ENCODE measurements around the gene SYT17.

The SYT17 gene

DNA sequence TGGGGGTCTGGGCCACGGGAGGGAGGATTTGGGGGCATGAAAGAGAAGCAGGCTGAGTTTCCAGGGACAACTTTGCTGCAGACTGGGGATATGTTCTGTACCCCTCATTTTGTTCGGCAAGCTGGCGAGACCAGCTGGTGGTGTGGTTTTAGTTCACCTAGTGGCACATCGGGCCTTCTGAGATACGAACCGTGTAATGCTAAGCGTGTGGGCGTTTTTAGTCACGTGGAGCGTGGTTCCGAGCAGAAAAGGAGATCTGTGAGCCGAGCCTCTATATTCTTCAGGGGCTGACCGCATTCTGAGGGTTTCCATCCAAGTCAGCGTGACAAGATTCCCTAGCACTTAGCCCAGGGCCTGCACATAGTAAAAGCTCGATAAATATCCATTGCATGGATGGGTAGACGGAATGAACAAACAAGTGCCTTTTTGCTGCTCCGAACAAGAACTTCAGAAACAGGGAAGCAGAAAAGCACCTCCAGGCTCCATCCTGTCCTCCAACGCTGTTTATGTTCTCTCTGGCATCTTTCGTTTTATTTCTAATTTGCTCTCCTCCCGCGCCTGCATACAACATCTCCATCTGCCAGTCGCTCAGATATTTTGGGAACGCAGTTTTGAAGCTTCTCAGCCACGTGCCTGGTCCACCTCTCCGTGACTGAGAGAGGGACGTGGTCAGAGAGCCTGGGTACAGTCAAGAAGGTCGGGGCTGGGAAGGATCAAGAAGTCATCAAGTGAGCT is 5.8 kb downstream of the SYT17 start:
- no peak overlapping the region for H3K4me3 ChIP-seq (ENCODE audit: low read depth, low read length)
- TF ChIP-seq, protein P1, sequence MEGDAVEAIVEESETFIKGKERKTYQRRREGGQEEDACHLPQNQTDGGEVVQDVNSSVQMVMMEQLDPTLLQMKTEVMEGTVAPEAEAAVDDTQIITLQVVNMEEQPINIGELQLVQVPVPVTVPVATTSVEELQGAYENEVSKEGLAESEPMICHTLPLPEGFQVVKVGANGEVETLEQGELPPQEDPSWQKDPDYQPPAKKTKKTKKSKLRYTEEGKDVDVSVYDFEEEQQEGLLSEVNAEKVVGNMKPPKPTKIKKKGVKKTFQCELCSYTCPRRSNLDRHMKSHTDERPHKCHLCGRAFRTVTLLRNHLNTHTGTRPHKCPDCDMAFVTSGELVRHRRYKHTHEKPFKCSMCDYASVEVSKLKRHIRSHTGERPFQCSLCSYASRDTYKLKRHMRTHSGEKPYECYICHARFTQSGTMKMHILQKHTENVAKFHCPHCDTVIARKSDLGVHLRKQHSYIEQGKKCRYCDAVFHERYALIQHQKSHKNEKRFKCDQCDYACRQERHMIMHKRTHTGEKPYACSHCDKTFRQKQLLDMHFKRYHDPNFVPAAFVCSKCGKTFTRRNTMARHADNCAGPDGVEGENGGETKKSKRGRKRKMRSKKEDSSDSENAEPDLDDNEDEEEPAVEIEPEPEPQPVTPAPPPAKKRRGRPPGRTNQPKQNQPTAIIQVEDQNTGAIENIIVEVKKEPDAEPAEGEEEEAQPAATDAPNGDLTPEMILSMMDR (IDR thresholded peaks at IDR 0.05; ENCODE audit: low read depth, low read length), result no peak

DNA sequence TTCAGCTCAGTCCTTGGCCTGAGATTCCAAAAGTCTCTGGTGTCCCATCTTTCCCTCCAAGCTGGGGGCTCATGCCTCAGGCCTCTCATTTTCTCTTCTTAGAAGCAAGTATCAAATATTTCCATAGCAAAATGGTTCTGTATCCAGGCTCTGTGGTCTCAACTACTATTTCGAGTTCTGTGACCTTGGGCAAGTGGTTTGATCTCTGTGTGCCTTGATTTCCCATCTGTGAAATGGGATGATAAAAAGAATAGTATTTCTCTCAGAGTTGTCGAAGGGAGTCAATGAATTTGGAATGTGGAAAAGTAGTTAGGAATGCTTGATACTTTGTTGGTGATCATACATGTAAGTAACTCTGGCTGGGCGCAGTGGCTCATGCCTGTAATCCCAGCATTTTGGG is 6.4 kb downstream of the SYT17 start:
- H3K4me3 ChIP-seq (ENCODE audit: low read depth, low read length), result no peak overlapping the region
- TF ChIP-seq, protein P1 (IDR thresholded peaks at IDR 0.05; ENCODE audit: low read depth, low read length), result no peak

DNA sequence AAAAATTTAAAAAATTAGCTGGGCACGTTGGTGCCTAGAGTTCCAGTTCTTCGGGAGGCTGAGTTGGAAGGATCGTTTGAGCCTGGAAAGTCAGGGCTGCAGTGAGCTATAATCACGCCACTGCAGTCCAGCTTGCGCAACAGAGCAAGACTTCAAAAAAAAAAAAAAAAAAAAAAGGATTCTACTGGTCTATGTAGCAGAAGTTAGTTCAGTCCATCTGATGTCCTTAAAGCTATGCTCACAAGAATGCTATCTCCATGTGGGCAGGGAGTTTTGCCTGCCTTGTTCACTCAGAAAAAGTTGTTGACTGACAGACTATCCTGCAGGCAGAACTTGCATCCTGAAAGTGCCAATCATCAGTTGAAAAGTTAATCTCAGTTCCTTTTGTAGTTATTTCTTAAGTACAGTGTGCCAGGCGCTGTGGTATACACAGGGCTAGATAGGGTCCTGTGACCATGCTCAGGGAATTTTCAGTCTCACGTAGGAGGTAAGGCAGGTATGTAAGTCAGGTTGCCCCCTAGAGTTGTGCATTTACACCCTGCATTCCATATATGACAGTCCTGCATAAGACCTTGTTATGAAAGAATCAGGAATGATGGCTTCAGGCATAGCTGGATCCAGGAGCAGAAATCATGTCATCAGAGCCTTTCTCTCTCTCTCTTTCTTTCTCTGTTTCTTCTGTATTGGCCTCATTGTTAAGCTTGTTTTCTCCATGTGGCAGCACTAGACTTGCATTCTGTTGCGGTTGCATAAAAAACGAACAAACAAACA is 7.6 kb downstream of the SYT17 start:
- no peak overlapping the region for H3K4me3 ChIP-seq (ENCODE audit: low read depth, low read length)
- TF ChIP-seq, protein P1 (IDR thresholded peaks at IDR 0.05; ENCODE audit: low read depth, low read length), result no peak

DNA sequence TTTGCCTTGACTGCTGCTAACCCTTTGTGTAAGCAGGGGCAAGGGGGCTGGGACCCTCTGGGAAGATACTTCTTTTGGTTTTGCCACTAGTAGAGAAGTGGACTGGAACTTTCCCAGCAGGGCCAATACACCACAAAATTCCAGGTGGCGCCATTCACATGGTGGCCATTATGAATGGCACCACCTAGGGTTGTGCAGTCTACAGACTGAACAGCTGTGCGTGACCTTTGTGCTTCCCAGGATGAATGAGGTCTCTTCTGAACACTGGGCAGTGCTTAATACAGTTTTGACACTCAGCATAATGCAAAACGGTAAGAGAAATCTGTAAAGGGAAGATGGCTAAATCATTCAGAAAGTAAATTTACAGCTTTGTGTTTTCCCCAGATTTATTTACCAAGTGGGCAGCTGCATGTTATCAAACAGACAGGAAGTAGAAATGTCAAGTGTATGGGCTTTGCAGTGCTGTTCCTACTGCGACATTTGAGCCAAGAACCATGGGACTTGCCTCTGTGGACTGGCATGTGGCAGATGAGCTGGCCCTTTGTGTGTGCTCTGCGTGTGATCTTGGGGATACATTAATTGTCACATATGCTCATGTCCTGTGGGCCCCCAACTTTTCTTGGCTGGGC is 9.2 kb downstream of the SYT17 start:
- no peak overlapping the region for H3K4me3 ChIP-seq (ENCODE audit: low read depth, low read length)
- TF ChIP-seq, protein P1 (IDR thresholded peaks at IDR 0.05; ENCODE audit: low read depth, low read length), result no peak

DNA sequence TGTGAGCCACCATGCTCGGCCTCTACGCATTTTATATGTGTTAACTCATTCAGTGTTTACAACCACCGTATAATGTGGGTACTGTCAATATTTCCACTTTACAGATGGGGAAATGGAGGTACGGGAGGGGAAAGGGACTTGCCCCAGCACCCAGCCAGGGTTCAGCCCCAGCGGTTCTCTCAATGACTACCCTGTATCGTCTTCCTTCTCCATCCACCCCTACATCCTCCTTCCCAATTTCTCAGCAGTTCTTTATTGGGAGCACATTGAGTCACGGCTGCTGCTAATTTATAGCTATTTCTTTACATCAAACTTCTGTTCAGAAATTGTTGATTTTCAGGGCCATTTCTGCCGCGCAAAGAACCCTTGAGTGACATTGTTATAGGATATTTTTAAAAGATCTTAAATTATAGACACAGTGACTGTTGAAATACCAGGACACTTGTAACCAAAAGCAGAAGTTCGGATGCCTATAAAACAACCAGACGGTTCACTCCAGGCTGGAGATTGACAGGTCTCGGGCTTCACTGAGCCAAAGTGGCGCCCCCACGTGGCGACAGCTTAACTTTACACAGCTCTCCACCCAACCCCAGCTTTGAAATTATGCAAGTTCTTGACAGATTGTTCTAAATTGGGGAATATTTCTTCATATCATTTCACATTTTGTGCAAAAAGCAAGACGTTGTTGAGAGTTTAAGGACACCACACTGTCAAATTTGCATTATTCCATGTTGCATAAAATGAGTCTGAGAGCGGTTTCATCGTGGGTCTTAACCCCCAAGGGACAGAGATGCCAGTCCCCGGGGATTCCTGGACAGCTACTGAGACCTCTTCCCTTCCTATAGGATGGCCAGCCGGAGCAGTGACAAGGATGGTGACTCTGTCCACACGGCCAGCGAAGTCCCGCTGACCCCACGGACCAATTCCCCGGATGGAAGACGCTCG is 11.8 kb downstream of the SYT17 start:
- H3K4me3 ChIP-seq (ENCODE audit: low read depth, low read length), result no peak overlapping the region
- TF ChIP-seq, protein P1 (IDR thresholded peaks at IDR 0.05; ENCODE audit: low read depth, low read length), result peak; percentile 37

DNA sequence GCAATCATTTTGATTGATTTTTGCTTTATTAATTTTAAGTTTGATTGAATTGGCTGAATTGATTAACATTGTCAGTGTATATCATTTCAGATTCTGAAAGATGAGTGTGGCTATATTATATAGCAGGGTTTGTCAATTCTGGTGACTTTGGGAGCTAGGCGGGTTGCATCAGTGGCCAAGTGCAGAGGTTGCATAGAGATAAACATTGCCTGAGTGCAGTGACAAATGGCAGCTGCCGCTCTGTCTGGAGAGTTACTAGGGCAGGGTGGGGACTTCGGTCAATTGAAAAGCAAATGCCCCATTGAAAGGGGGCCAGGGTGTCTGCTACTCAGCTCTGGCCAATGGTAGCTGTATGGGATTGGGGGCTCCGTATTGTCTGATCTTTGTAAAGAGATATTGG is 12.7 kb downstream of the SYT17 start:
- H3K4me3 ChIP-seq (ENCODE audit: low read depth, low read length), result no peak overlapping the region
- TF ChIP-seq, protein P1 (IDR thresholded peaks at IDR 0.05; ENCODE audit: low read depth, low read length), result no peak

Measured in WI38 (cell line).